Skeletal muscle tissue (tissue), 4 donors: Measurements from ENCODE around the gene SCYL1. TPM values are rescaled to one million over a fixed set of nuclear protein-coding genes. Genes with fewer than 3 reads are reported as not detected.

Experiments used
- H3K27ac ChIP-seq: one replicate; pipeline ENCODE4 v1.7.0; 2013; ENCODE audit warnings: mild to moderate bottlenecking, low read depth, low read length, inconsistent platforms
- H3K27me3 ChIP-seq, 3 donors: one replicate each; pipeline ENCODE4 v1.7.0; 2013; ENCODE audit warnings: low read length in 3 of 3; ENCODE audit not compliant: control insufficient read depth in 3 of 3, insufficient read depth in 3 of 3
- H3K36me3 ChIP-seq, 3 donors: one replicate each; pipeline ENCODE4 v1.7.0; 2013; ENCODE audit warnings: low read length in 3 of 3; ENCODE audit not compliant: control insufficient read depth in 3 of 3, insufficient read depth in 3 of 3
- H3K4me1 ChIP-seq, 3 donors: one replicate each; pipeline ENCODE4 v1.7.0; 2013; ENCODE audit warnings: low read length in 3 of 3, mild to moderate bottlenecking in 3 of 3; ENCODE audit not compliant: control insufficient read depth in 3 of 3, insufficient read depth in 3 of 3
- H3K4me3 ChIP-seq, 3 donors: one replicate each; pipeline ENCODE4 v1.7.0; 2013; ENCODE audit warnings: low read length in 3 of 3
- H3K9ac ChIP-seq, 3 donors: one replicate each; pipeline ENCODE4 v1.7.0; 2013; ENCODE audit warnings: low read length in 3 of 3, mild to moderate bottlenecking in 3 of 3, moderate library complexity in 2 of 3, low read depth in 1 of 3
- H3K9me3 ChIP-seq, 3 donors: one replicate each; pipeline ENCODE4 v1.7.0; 2013; ENCODE audit warnings: low read length in 3 of 3; ENCODE audit not compliant: control insufficient read depth in 3 of 3
- total RNA-seq: library from RNA; depleted of rRNA; stranded (reverse); fragments of >200 nt; gene quantifications from one replicate; pipeline ENCODE4 v1.2.3, GENCODE V29; 2014
- donor health status: Osteomylitis.

SCYL1 gene
- total RNA-seq, 1 donor from 2014 or later: 36.0 TPM

GRCh38 chr11:65542738-65543390 is 18.0 kb downstream of the SCYL1 start:
- Histone ChIP-seq H3K4me3 (no peak overlapping the region), H3K9ac (no peak overlapping the region), H3K27me3 (no peaks in the 10 kb centered on the region), H3K36me3 (peaks cover 17 to 29% (median 26%) of the 10 kb centered on the region in 3 donors), H3K4me1 (peaks cover 11 to 25% (median 20%) of the 10 kb centered on the region in 3 donors), H3K27ac (no peak overlapping the region), H3K9me3 (no peaks in the 10 kb centered on the region)

GRCh38 chr11:65545853-65546216 is 21.0 kb downstream of the SCYL1 start:
- no peak overlapping the region for H3K4me3 ChIP-seq

GRCh38 chr11:65546217-65546958 is 21.5 kb downstream of the SCYL1 start:
- Histone ChIP-seq H3K9me3 (no peaks in the 10 kb centered on the region), H3K27ac (no peak overlapping the region), H3K4me3 (no peak overlapping the region), H3K36me3 (peaks cover 24 to 42% (median 29%) of the 10 kb centered on the region in 3 donors), H3K27me3 (no peaks in the 10 kb centered on the region), H3K9ac (no peak overlapping the region), H3K4me1 (peaks cover 6 to 7% (median 6%) of the 10 kb centered on the region in 3 donors)

More at GRCh38 chr11:65545853-65546216, 21.0 kb downstream of the SCYL1 start:
- Histone ChIP-seq H3K27me3 (no peaks in the 10 kb centered on the region), H3K36me3 (peaks cover 24 to 36% (median 24%) of the 10 kb centered on the region in 3 donors), H3K9me3 (no peaks in the 10 kb centered on the region), H3K9ac (no peak overlapping the region), H3K27ac (no peak overlapping the region), H3K4me1 (peaks cover 11 to 12% (median 11%) of the 10 kb centered on the region in 3 donors)

GRCh38 chr11:65547446-65548125 is 22.7 kb downstream of the SCYL1 start:
- peaks cover 35 to 47% (median 37%) of the 10 kb centered on the region in 3 donors for H3K36me3 ChIP-seq
- H3K9ac ChIP-seq: no peak overlapping the region
- H3K27me3 ChIP-seq: no peaks in the 10 kb centered on the region
- H3K9me3 ChIP-seq: no peaks in the 10 kb centered on the region
- no peak overlapping the region for H3K27ac ChIP-seq
- peaks cover 9 to 12% (median 11%) of the 10 kb centered on the region in 3 donors for H3K4me1 ChIP-seq
- H3K4me3 ChIP-seq: no peak overlapping the region

- Histone ChIP-seq H3K4me3 (no peak overlapping the region), H3K9me3 (no peaks in the 10 kb centered on the region), H3K36me3 (peaks cover 29 to 41% (median 36%) of the 10 kb centered on the region in 3 donors), H3K27me3 (no peaks in the 10 kb centered on the region), H3K27ac (no peak overlapping the region), H3K4me1 (peaks cover 11 to 15% (median 13%) of the 10 kb centered on the region in 3 donors), H3K9ac (no peak overlapping the region)
Observed at GRCh38 chr11:65548395-65548794, 23.5 kb downstream of the SCYL1 start.

- Histone ChIP-seq H3K27me3 (no peaks in the 10 kb centered on the region), H3K9ac (no peak overlapping the region), H3K9me3 (no peaks in the 10 kb centered on the region), H3K27ac (no peak overlapping the region), H3K4me3 (no peak overlapping the region), H3K4me1 (peaks cover 11 to 15% (median 13%) of the 10 kb centered on the region in 3 donors), H3K36me3 (peaks cover 27 to 41% (median 33%) of the 10 kb centered on the region in 3 donors)
Observed at GRCh38 chr11:65549096-65549495, 24.2 kb downstream of the SCYL1 start.

GRCh38 chr11:65551572-65552387 is 26.9 kb downstream of the SCYL1 start:
- Histone ChIP-seq H3K36me3 (peaks cover 12 to 36% (median 32%) of the 10 kb centered on the region in 3 donors), H3K27ac (no peak overlapping the region), H3K4me1 (peaks cover 30 to 34% (median 33%) of the 10 kb centered on the region in 3 donors)

GRCh38 chr11:65552388-65552951 is 27.6 kb downstream of the SCYL1 start:
- Histone ChIP-seq H3K36me3 (peaks cover 12 to 35% (median 30%) of the 10 kb centered on the region in 3 donors), H3K27ac (no peak overlapping the region), H3K9me3 (no peaks in the 10 kb centered on the region), H3K4me1 (peaks cover 36 to 40% (median 40%) of the 10 kb centered on the region in 3 donors), H3K27me3 (no peaks in the 10 kb centered on the region), H3K9ac (peak overlapping the region in 1 of 3 donors; percentile 64), H3K4me3 (peak overlapping the region in 1 of 3 donors; percentile 22)

More at GRCh38 chr11:65551572-65552387, 26.9 kb downstream of the SCYL1 start:
- Histone ChIP-seq H3K9me3 (no peaks in the 10 kb centered on the region), H3K9ac (peak overlapping the region in 1 of 3 donors; percentile 64), H3K4me3 (no peak overlapping the region), H3K27me3 (no peaks in the 10 kb centered on the region)
